PC-3 (cell line): ENCODE measurements around the gene MIOX. TPM values are rescaled to one million over a fixed set of nuclear protein-coding genes. Genes with fewer than 3 reads are reported as not detected.

Experiments used
- ATAC-seq: fragments of 200-7000 bp; cut with Tn5 transposase; 2 replicates; pipeline ENCODE4 v1.9.1; 2020; ENCODE audit warnings: mild to moderate bottlenecking, moderate library complexity
- BruUV-seq: library from RNA; stranded (reverse); fragments of 400-500 nt; replicated peaks from 2 replicates; lab custom pipeline; 2021; lab: Mats Ljungman, UMichigan
- CTCF ChIA-PET: fragments of 300-600 bp; sonication (Branson Sonifier 250); formaldehyde crosslinking; loops from one replicate; lab custom pipeline; 2022; ENCODE audit warnings: antibody characterized with exemption; lab: Charles Lee
- POLR2A ChIA-PET: fragments of 300-600 bp; sonication (Branson Sonifier 250); formaldehyde crosslinking; loops from one replicate; lab custom pipeline; 2022; ENCODE audit warnings: antibody characterized with exemption; ENCODE audit not compliant: unreplicated experiment; lab: Charles Lee
- DNase-seq: peaks from one replicate; pipeline ENCODE4 v3.0.0-alpha.2; 2015
- H2AFZ ChIP-seq: fragments of 300-600 bp; sonication (generic); 2 replicates; pipeline ENCODE4 v1.6.0; 2016; ENCODE audit warnings: antibody characterized with exemption, low read length
- H3F3A ChIP-seq: fragments of 300-600 bp; sonication (generic); one replicate; pipeline ENCODE4 v1.6.0; 2017; ENCODE audit warnings: antibody characterized with exemption, low read length, control low read depth, mild to moderate bottlenecking; ENCODE audit not compliant: unreplicated experiment
- H3K27ac ChIP-seq: fragments of 300-600 bp; sonication (generic); 2 replicates; pipeline ENCODE4 v1.5.1; 2016; ENCODE audit warnings: mild to moderate bottlenecking, low read length
- H3K27me3 ChIP-seq: fragments of 300-600 bp; sonication (generic); 2 replicates; pipeline ENCODE4 v1.6.1; 2016; ENCODE audit warnings: low read length, mixed read lengths
- H3K36me3 ChIP-seq: fragments of 300-600 bp; sonication (generic); 2 replicates; pipeline ENCODE4 v1.6.1; 2016; ENCODE audit warnings: low read depth, mixed run types, low read length, mixed read lengths
- H3K4me1 ChIP-seq: fragments of 300-600 bp; sonication (generic); 2 replicates; pipeline ENCODE4 v1.5.1; 2016; ENCODE audit warnings: low read length; ENCODE audit not compliant: insufficient read depth
- H3K4me2 ChIP-seq: fragments of 300-600 bp; sonication (generic); 2 replicates; pipeline ENCODE4 v1.6.0; 2016; ENCODE audit warnings: low read length
- H3K4me3 ChIP-seq: fragments of 300-600 bp; sonication (generic); 2 replicates; pipeline ENCODE4 v1.5.1; 2016; ENCODE audit warnings: mild to moderate bottlenecking, low read length, mixed read lengths
- H3K79me2 ChIP-seq: fragments of 300-600 bp; sonication (generic); 2 replicates; pipeline ENCODE4 v1.6.1; 2017; ENCODE audit warnings: low read length, mixed read lengths
- H3K9ac ChIP-seq: fragments of 300-600 bp; sonication (generic); 2 replicates; pipeline ENCODE4 v1.6.0; 2016; ENCODE audit warnings: mild to moderate bottlenecking, low read length
- H3K9me2 ChIP-seq: fragments of 300-600 bp; sonication (generic); replicated peaks from 2 replicates; pipeline ENCODE4 v1.6.1; 2016; ENCODE audit warnings: mixed run types, low read length, mixed read lengths
- H3K9me3 ChIP-seq: fragments of 300-600 bp; sonication (generic); 2 replicates; pipeline ENCODE4 v1.6.1; 2016; ENCODE audit warnings: low read length, mixed read lengths
- H4K20me1 ChIP-seq: fragments of 300-600 bp; sonication (generic); 2 replicates; pipeline ENCODE4 v1.6.1; 2016; ENCODE audit warnings: low read length, mixed read lengths
- EZH2 ChIP-seq: fragments of 300-600 bp; sonication (generic); IDR thresholded peaks from one replicate; pipeline ENCODE4 v1.6.1; 2017; ENCODE audit warnings: antibody characterized with exemption, mild to moderate bottlenecking, low read length; ENCODE audit not compliant: unreplicated experiment
- EZH2phosphoT487 ChIP-seq: fragments of 300-600 bp; sonication (generic); IDR thresholded peaks from 2 replicates; pipeline ENCODE4 v1.6.1; 2018; ENCODE audit warnings: mild to moderate bottlenecking, antibody characterized with exemption, low read length, borderline replicate concordance
- intact Hi-C: fragments of 100-400 bp; cut with micrococcal nuclease; formaldehyde crosslinking; loops from 2 replicates; pipeline ENCODE4 v1.9.0; 2023
- total RNA-seq: library from RNA; depleted of rRNA; stranded (reverse); fragments of >200 nt; gene quantifications from 2 replicates; pipeline ENCODE4 v1.2.3, GENCODE V29; 2014
- TF ChIP-seq, protein P1 (sequence below): fragments of 300-600 bp; sonication (generic); conservative IDR thresholded peaks from 2 replicates; pipeline ENCODE4 v1.5.1; 2017; ENCODE audit warnings: antibody characterized with exemption, low read depth, mild to moderate bottlenecking, low read length

MIOX gene
- total RNA-seq, 1 experiment from 2014 or later = not detected

DNA sequence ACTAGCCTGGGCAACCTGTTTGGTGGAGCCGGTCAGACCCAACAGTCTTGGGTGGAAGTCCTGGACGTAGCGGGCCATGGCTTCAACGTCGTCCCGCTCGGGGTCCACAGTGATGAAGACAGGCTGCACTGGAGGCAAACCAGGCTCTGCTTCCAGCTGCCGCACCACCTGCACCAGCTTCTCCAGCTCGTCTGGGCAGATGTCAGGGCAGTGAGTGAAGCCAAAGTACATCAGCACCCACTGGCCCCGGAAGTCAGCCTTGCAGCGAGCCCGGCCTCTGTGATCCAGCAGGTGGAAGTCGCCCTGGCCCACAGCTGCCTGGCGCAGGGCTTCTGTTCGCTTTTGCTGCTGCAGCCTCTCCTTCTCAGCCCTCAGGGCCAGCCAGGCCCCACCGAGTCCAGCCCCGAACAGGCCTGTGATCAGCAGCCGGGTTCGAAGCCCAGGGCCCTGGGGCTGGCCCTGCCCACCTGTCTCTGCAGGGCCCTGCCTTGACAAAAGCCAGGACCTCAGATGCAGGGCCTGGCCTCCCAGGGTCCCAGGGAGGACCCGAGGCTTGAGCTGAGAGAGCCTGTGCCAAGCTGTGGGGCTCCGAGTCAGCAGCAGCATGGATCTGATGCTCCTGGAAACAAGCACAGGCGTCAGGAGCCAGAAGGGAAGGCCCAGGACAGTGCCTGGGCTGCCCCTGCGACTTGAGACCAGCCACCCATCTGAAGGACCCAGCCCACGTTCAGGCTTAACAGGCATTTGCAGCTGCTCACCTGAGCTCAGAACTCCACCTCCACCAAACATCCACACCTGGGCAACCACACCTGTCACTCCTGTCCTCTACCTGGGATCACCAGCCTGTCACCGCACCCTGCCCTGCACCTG, 37.4 kb downstream of the MIOX start:
- no peaks in the 10 kb centered on the region for H3K9me3 ChIP-seq
- BruUV-seq = no TSS peak
- intact Hi-C loops = no loop called here
- ATAC-seq = no peak
- no peak overlapping the region for H2AFZ ChIP-seq
- no peaks in the 10 kb centered on the region; the same call in 1 of the 2 replicates for H3K36me3 ChIP-seq
- H3K79me2 ChIP-seq = peaks cover 25% of the 10 kb centered on the region
- no peak for DNase-seq
- POLR2A ChIA-PET = no interaction called here
- H3F3A ChIP-seq = no peaks in the 10 kb centered on the region
- CTCF ChIA-PET = interaction anchor here (2.7 kb wide), 1 partner anchor 97 kb away, joined by 16 read pairs; no protein-coding TSS in a partner anchor
- H3K4me3 ChIP-seq = peak overlapping the region; percentile 81
- TF ChIP-seq EZH2phosphoT487 = no peak
- TF ChIP-seq, protein P1, sequence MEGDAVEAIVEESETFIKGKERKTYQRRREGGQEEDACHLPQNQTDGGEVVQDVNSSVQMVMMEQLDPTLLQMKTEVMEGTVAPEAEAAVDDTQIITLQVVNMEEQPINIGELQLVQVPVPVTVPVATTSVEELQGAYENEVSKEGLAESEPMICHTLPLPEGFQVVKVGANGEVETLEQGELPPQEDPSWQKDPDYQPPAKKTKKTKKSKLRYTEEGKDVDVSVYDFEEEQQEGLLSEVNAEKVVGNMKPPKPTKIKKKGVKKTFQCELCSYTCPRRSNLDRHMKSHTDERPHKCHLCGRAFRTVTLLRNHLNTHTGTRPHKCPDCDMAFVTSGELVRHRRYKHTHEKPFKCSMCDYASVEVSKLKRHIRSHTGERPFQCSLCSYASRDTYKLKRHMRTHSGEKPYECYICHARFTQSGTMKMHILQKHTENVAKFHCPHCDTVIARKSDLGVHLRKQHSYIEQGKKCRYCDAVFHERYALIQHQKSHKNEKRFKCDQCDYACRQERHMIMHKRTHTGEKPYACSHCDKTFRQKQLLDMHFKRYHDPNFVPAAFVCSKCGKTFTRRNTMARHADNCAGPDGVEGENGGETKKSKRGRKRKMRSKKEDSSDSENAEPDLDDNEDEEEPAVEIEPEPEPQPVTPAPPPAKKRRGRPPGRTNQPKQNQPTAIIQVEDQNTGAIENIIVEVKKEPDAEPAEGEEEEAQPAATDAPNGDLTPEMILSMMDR = no peak
- TF ChIP-seq EZH2 = no peak
- H3K9ac ChIP-seq = peak overlapping the region; percentile 94
- no peaks in the 10 kb centered on the region for H3K9me2 ChIP-seq
- H3K4me2 ChIP-seq = peak overlapping the region; percentile 98
- no peaks in the 10 kb centered on the region; the same call in 1 of the 2 replicates for H4K20me1 ChIP-seq
- H3K27ac ChIP-seq = peak overlapping the region; percentile 78; the same call in 1 of the 2 replicates
- peaks cover 9% of the 10 kb centered on the region; the same call in 1 of the 2 replicates for H3K4me1 ChIP-seq
- no peaks in the 10 kb centered on the region for H3K27me3 ChIP-seq

- peak overlapping the region; percentile 81 for H3K4me3 ChIP-seq
- peaks cover 25% of the 10 kb centered on the region for H3K79me2 ChIP-seq
- H3K9ac ChIP-seq = peak overlapping the region; percentile 94
- CTCF ChIA-PET = interaction anchor here (2.7 kb wide), 1 partner anchor 96 kb away, joined by 16 read pairs; no protein-coding TSS in a partner anchor
- peak overlapping the region; percentile 78 for H3K27ac ChIP-seq
- POLR2A ChIA-PET = interaction anchor here (0.6 to 1.7 kb wide), 2 partner anchors 17 to 228 kb away, joined by 3 to 8 read pairs; partner anchors contain the start of genes LMF2 and NCAPH2
- H3K4me1 ChIP-seq = peaks cover 9% of the 10 kb centered on the region; the same call in 1 of the 2 replicates
- no TSS peak for BruUV-seq
- no peaks in the 10 kb centered on the region for H3F3A ChIP-seq
- H3K9me3 ChIP-seq = no peaks in the 10 kb centered on the region
- DNase-seq (no peak), ATAC-seq (peak; percentile 3)
- no peaks in the 10 kb centered on the region for H3K9me2 ChIP-seq
- intact Hi-C loops = loop anchor here (5.0 kb wide), 2 partner anchors 38 to 98 kb away; partner anchors contain the start of gene SYCE3
- H4K20me1 ChIP-seq = no peaks in the 10 kb centered on the region; the same call in 1 of the 2 replicates
- H3K27me3 ChIP-seq = no peaks in the 10 kb centered on the region
- peak overlapping the region; percentile 98 for H3K4me2 ChIP-seq
- no peaks in the 10 kb centered on the region for H3K36me3 ChIP-seq
- no peak for TF ChIP-seq EZH2
- no peak for TF ChIP-seq EZH2phosphoT487
- TF ChIP-seq, protein P1 = no peak
- H2AFZ ChIP-seq = peak overlapping the region; percentile 75; the same call in 1 of the 2 replicates
These were observed 38.0 kb downstream of the MIOX start for GRCh38 chr22:50524676-50525103.
